Endothelial cell of umbilical vein (primary cell): Measurements from ENCODE around the gene TULP4. TPM values are rescaled to one million over a fixed set of nuclear protein-coding genes. Genes with fewer than 3 reads are reported as not detected.

Source experiments
- BruUV-seq: library from RNA; stranded (reverse); fragments of 400-500 nt; replicated peaks from 2 replicates; lab custom pipeline; 2021; lab: Mats Ljungman, UMichigan
- CTCF ChIA-PET: fragments of 300-600, 350-600 bp; sonication (Branson Sonifier 250); formaldehyde crosslinking; loops from one replicate; lab custom pipeline; 2021; ENCODE audit warnings: antibody characterized with exemption, inconsistent platforms; lab: Charles Lee
- POLR2A ChIA-PET: fragments of 300-600, 350-600 bp; sonication (Branson Sonifier 250); formaldehyde crosslinking; loops from one replicate; lab custom pipeline; 2021; ENCODE audit warnings: antibody characterized with exemption, inconsistent platforms; lab: Charles Lee
- DNase-seq: peaks from one replicate; pipeline ENCODE4 v3.0.0-alpha.2; 2011; ENCODE audit warnings: low read depth, low spot score
- FAIRE-seq: peaks from 2 replicates; lab custom pipeline; 2011; peaks lifted over from hg19 to GRCh38; lab: Jason Lieb, UNC
- H2AFZ ChIP-seq: 2 replicates; pipeline ENCODE4 v1.6.0; 2012; ENCODE audit warnings: low read depth, low read length, control low read depth, inconsistent platforms
- H3K27ac ChIP-seq: 2 replicates; pipeline ENCODE4 v1.5.1; 2011; ENCODE audit warnings: low read depth, mild to moderate bottlenecking, control low read depth, low read length, moderate library complexity; ENCODE audit not compliant: insufficient read depth
- H3K27me3 ChIP-seq, 2 experiments: 2 replicates each; pipeline versions ENCODE4 v1.6.0 to v1.6.1; 2011; ENCODE audit warnings: low read length in 2 of 2, mixed read lengths in 1 of 2; ENCODE audit not compliant: control insufficient read depth in 2 of 2, insufficient read depth in 2 of 2
- H3K36me3 ChIP-seq, 2 experiments: 2 replicates in 1 of 2; 3 replicates in 1 of 2; pipeline ENCODE4 v1.5.1; 2011; ENCODE audit warnings: low read length in 2 of 2, mild to moderate bottlenecking in 1 of 2, moderate library complexity in 1 of 2; ENCODE audit not compliant: control insufficient read depth in 2 of 2, insufficient read depth in 2 of 2; ENCODE audit errors: extremely low read depth in 1 of 2
- H3K4me1 ChIP-seq: 3 replicates; pipeline ENCODE4 v1.5.1; 2011; ENCODE audit warnings: mild to moderate bottlenecking, low read length; ENCODE audit not compliant: control insufficient read depth, insufficient read depth; ENCODE audit errors: extremely low read depth
- H3K4me2 ChIP-seq: 2 replicates; pipeline ENCODE4 v1.6.1; 2011; ENCODE audit warnings: low read length, control low read depth, mixed read lengths; ENCODE audit not compliant: insufficient read depth
- H3K4me3 ChIP-seq, 3 experiments: fragments of 200-600 bp in 1 of 3; sonication (generic), shearing (Covaris generic) in 1 of 3; replicated peaks in 1 of 3; 2 replicates each; pipeline ENCODE4 v1.5.1; 2011 to 2016; ENCODE audit warnings: control low read depth in 3 of 3, low read length in 3 of 3, mild to moderate bottlenecking in 2 of 3, inconsistent platforms in 1 of 3, low read depth in 1 of 3, moderate library complexity in 1 of 3; ENCODE audit not compliant: insufficient read depth in 1 of 3
- H3K79me2 ChIP-seq: 2 replicates; pipeline ENCODE4 v1.6.0; 2012; ENCODE audit warnings: low read length, inconsistent platforms; ENCODE audit not compliant: control insufficient read depth, insufficient read depth
- H3K9ac ChIP-seq: replicated peaks from 2 replicates; pipeline ENCODE3; 2011; ENCODE audit warnings: low read length, control low read depth; ENCODE audit not compliant: insufficient read depth; ENCODE audit errors: extremely low read depth
- H3K9me1 ChIP-seq: replicated peaks from 3 replicates; pipeline ENCODE4 v1.6.0; 2011; ENCODE audit warnings: mild to moderate bottlenecking, low read length; ENCODE audit not compliant: control insufficient read depth, insufficient read depth; ENCODE audit errors: extremely low read depth
- H3K9me3 ChIP-seq: replicated peaks from 2 replicates; pipeline ENCODE4 v1.5.1; 2012; ENCODE audit warnings: low read length, inconsistent platforms; ENCODE audit not compliant: control insufficient read depth, insufficient read depth
- H4K20me1 ChIP-seq: replicated peaks from 2 replicates; pipeline ENCODE3; 2011; ENCODE audit warnings: mild to moderate bottlenecking, low read length; ENCODE audit not compliant: control insufficient read depth, insufficient read depth; ENCODE audit errors: extremely low read depth
- EZH2 ChIP-seq: IDR thresholded peaks from 2 replicates; pipeline ENCODE4 v1.6.1; 2012; ENCODE audit warnings: borderline replicate concordance, low read depth, mild to moderate bottlenecking, moderate library complexity, low read length, inconsistent platforms; ENCODE audit not compliant: severe bottlenecking
- FOS ChIP-seq: IDR thresholded peaks from 2 replicates; pipeline ENCODE4 v1.6.1; 2011; ENCODE audit warnings: mild to moderate bottlenecking, low read length, moderate library complexity, borderline replicate concordance; ENCODE audit not compliant: insufficient read depth
- GATA2 ChIP-seq: IDR thresholded peaks from 2 replicates; pipeline ENCODE4 v1.7.0; 2011; ENCODE audit warnings: low read depth, mild to moderate bottlenecking, moderate library complexity, mixed read lengths, low read length; ENCODE audit not compliant: insufficient read length, insufficient read depth
- JUN ChIP-seq: IDR thresholded peaks from 2 replicates; pipeline ENCODE4 v1.6.1; 2011; ENCODE audit warnings: borderline replicate concordance, low read depth; ENCODE audit not compliant: insufficient read length, insufficient read depth
- POLR2A ChIP-seq: IDR thresholded peaks from 2 replicates; pipeline ENCODE4 v1.6.1; 2012; ENCODE audit warnings: low read depth, mild to moderate bottlenecking, control low read depth, low read length
- POLR2AphosphoS5 ChIP-seq: IDR thresholded peaks from 2 replicates; pipeline ENCODE4 v1.6.1; 2012; ENCODE audit warnings: low read depth, mild to moderate bottlenecking, control low read depth, low read length, moderate library complexity; ENCODE audit not compliant: insufficient read depth
- dilution Hi-C: fragments of 300-500 bp; cut with MboI; formaldehyde crosslinking; loops from one replicate; pipeline ENCODE4 v1.15.0; 2019; ENCODE audit warnings: low sequenced_read_pairs; ENCODE audit not compliant: extremely low pct_ligation_motif_present
- intact Hi-C: fragments of 100-400 bp; cut with micrococcal nuclease; formaldehyde crosslinking; loops from one replicate; pipeline ENCODE4 v1.10.0; 2022
- polyA plus RNA-seq, 4 experiments: library from polyadenylated mRNA; depleted of rRNA in 3 of 4; stranded (reverse) in 3 of 4; unstranded in 1 of 4; fragments of >200 nt; gene quantifications; 2 replicates each; pipeline versions ENCODE4 v1.2.1 to v1.2.3, GENCODE V29; 2011 to 2012; ENCODE audit warnings: missing spikeins in 1 of 4
- total RNA-seq: library from RNA; stranded (reverse); gene quantifications from 2 replicates; pipeline ENCODE4 v1.2.3, GENCODE V29; 2021
- TF ChIP-seq, protein P1 (sequence below), 2 donors: IDR thresholded peaks; 1 replicate in 1 of 2; 2 replicates in 1 of 2; pipeline ENCODE4 v1.5.1; 2011; ENCODE audit warnings: low read length in 2 of 2, mild to moderate bottlenecking in 2 of 2, moderate library complexity in 2 of 2, control low read depth in 1 of 2, inconsistent platforms in 1 of 2, low read depth in 1 of 2; ENCODE audit not compliant: insufficient read depth in 1 of 2; ENCODE audit errors: extremely low read depth in 1 of 2
- TF ChIP-seq, protein P2 (sequence below): IDR thresholded peaks from 2 replicates; pipeline ENCODE4 v1.6.1; 2011; ENCODE audit not compliant: insufficient read depth, insufficient read length

The TULP4 gene
- total and polyA plus RNA-seq, 2 donors (not counting 3 experiments of a cell fraction or from before 2014, with no cell fraction given) = 10.8 to 55.1 TPM

DNA sequence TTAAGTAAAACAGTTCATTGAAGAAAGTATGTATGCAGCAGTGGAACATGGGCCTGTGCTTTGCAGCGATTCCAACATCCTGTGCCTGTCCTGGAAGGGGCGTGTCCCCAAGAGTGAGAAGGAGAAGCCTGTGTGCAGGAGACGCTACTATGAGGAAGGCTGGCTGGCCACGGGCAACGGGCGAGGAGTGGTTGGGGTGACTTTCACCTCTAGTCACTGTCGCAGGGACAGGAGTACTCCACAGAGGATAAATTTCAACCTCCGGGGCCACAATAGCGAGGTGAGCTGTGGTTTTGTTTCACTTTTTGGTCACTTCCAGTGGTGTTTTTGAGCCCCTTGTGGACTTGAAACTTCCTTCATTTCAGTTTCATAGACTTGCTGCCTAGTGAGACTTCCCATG, 1.7 kb downstream of the TULP4 start:
- Histone ChIP-seq H3K4me1 (no peaks in the 10 kb centered on the region), H2AFZ (no peak overlapping the region), H3K9ac (no peak overlapping the region), H3K27me3 (no peaks in the 10 kb centered on the region), H3K36me3 (peaks cover 2 to 3% of the 10 kb centered on the region in 2 experiments), H3K4me2 (no peak overlapping the region), H4K20me1 (no peaks in the 10 kb centered on the region), H3K4me3 (no peak overlapping the region), H3K9me3 (no peaks in the 10 kb centered on the region), H3K79me2 (peaks cover 9% of the 10 kb centered on the region), H3K9me1 (no peaks in the 10 kb centered on the region), H3K27ac (no peak overlapping the region)
- intact Hi-C loops = no loop called here
- no peak for DNase-seq
- FAIRE-seq = no peak
- POLR2A ChIA-PET = no interaction called here
- TF ChIP-seq GATA2 (no peak), POLR2AphosphoS5 (no peak), POLR2A (no peak), EZH2 (no peak), FOS (no peak), JUN (no peak)
- TF ChIP-seq, protein P1, sequence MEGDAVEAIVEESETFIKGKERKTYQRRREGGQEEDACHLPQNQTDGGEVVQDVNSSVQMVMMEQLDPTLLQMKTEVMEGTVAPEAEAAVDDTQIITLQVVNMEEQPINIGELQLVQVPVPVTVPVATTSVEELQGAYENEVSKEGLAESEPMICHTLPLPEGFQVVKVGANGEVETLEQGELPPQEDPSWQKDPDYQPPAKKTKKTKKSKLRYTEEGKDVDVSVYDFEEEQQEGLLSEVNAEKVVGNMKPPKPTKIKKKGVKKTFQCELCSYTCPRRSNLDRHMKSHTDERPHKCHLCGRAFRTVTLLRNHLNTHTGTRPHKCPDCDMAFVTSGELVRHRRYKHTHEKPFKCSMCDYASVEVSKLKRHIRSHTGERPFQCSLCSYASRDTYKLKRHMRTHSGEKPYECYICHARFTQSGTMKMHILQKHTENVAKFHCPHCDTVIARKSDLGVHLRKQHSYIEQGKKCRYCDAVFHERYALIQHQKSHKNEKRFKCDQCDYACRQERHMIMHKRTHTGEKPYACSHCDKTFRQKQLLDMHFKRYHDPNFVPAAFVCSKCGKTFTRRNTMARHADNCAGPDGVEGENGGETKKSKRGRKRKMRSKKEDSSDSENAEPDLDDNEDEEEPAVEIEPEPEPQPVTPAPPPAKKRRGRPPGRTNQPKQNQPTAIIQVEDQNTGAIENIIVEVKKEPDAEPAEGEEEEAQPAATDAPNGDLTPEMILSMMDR (IDR thresholded peaks at IDR 0.05; ENCODE audit: extremely low read depth in 1 of 2, insufficient read depth in 1 of 2, low read depth in 1 of 2, low read length in 2 of 2) = no peak
- TF ChIP-seq, protein P2, sequence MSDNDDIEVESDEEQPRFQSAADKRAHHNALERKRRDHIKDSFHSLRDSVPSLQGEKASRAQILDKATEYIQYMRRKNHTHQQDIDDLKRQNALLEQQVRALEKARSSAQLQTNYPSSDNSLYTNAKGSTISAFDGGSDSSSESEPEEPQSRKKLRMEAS = no peak
- CTCF ChIA-PET = no interaction called here
- no TSS peak for BruUV-seq
- dilution Hi-C loops = no loop called here
